Colonic mucosa (tissue), 4 donors: ENCODE data around the gene PRODH2. TPM values are rescaled to one million over a fixed set of nuclear protein-coding genes. Genes with fewer than 3 reads are reported as not detected.

Experiments
- DNase-seq: peaks from one replicate; pipeline ENCODE4 v3.0.0-alpha.2; 2020
- H3K27ac ChIP-seq: fragments of 200-600 bp; one replicate; pipeline ENCODE4 v1.8.0; 2021
- H3K27me3 ChIP-seq: fragments of 200-600 bp; one replicate; pipeline ENCODE4 v1.8.0; 2021
- H3K36me3 ChIP-seq: fragments of 200-600 bp; one replicate; pipeline ENCODE4 v1.8.0; 2021
- H3K4me1 ChIP-seq: fragments of 200-600 bp; one replicate; pipeline ENCODE4 v1.8.0; 2021; ENCODE audit warnings: mild to moderate bottlenecking
- H3K4me3 ChIP-seq: fragments of 200-600 bp; one replicate; pipeline ENCODE4 v1.8.0; 2021
- H3K9ac ChIP-seq, 2 donors: one replicate each; pipeline ENCODE4 v1.7.0; 2013; ENCODE audit warnings: control low read depth in 2 of 2, low read depth in 2 of 2, low read length in 2 of 2
- H3K9me3 ChIP-seq: fragments of 200-600 bp; one replicate; pipeline ENCODE4 v1.8.0; 2021
- CTCF ChIP-seq: fragments of 200-600 bp; IDR thresholded peaks from one replicate; pipeline ENCODE4 v1.8.0; 2022; ENCODE audit warnings: antibody characterized with exemption, mild to moderate bottlenecking
- intact Hi-C: fragments of 100-400 bp; cut with DNase I; formaldehyde crosslinking; loops from one replicate; pipeline ENCODE4 v1.14.1; 2022
- total RNA-seq, 2 donors: library from RNA; stranded (reverse); fragmentation: NEBNext Ultra II Directional in 1 of 2; extraction: Animal tissue kit (Norgen Biotek cat#: 25700) in 1 of 2; gene quantifications; one replicate each; pipeline ENCODE4 v1.2.1, GENCODE V29; 2021
- donor health status: healthy.
- donor health status: DM: no; HTN: no; CAD: no.
- donor health status: DM: no; HTN: no; CAD: no.

Gene PRODH2
- total RNA-seq, 2 donors from 2014 or later = not detected

- Histone ChIP-seq H3K36me3 (no peaks in the 10 kb centered on the region), H3K27me3 (no peaks in the 10 kb centered on the region)
These were observed 11.5 kb upstream of the PRODH2 start for GRCh38 chr19:35824150-35824549.

GRCh38 chr19:35822579-35822978 is 9.9 kb upstream of the PRODH2 start:
- Histone ChIP-seq H3K9me3 (no peaks in the 10 kb centered on the region), H3K9ac (no peak overlapping the region), H3K4me3 (no peak overlapping the region), H3K27me3 (no peaks in the 10 kb centered on the region), H3K27ac (no peak overlapping the region), H3K4me1 (no peaks in the 10 kb centered on the region), H3K36me3 (no peaks in the 10 kb centered on the region)
- DNase-seq = no peak
- intact Hi-C loops = no loop called here
- no peak for TF ChIP-seq CTCF

More at GRCh38 chr19:35824150-35824549, 11.5 kb upstream of the PRODH2 start:
- TF ChIP-seq CTCF = no peak
- Histone ChIP-seq H3K4me1 (no peaks in the 10 kb centered on the region), H3K4me3 (no peak overlapping the region), H3K27ac (no peak overlapping the region), H3K9ac (no peak overlapping the region), H3K9me3 (no peaks in the 10 kb centered on the region)
- intact Hi-C loops = no loop called here
- no peak for DNase-seq

- no peak for TF ChIP-seq CTCF
- H3K27me3 ChIP-seq = no peaks in the 10 kb centered on the region
- H3K27ac ChIP-seq = no peak overlapping the region
- H3K36me3 ChIP-seq = no peaks in the 10 kb centered on the region
- no peak for DNase-seq
- intact Hi-C loops = no loop called here
- no peak overlapping the region for H3K4me3 ChIP-seq
- H3K9ac ChIP-seq = no peak overlapping the region
- H3K4me1 ChIP-seq = no peaks in the 10 kb centered on the region
- H3K9me3 ChIP-seq = no peaks in the 10 kb centered on the region
These were observed 5.8 kb upstream of the PRODH2 start for GRCh38 chr19:35818445-35818844.

GRCh38 chr19:35816846-35817245 is 4.2 kb upstream of the PRODH2 start:
- DNase-seq = no peak
- H3K4me3 ChIP-seq = no peak overlapping the region
- H3K36me3 ChIP-seq = no peaks in the 10 kb centered on the region
- no peaks in the 10 kb centered on the region for H3K27me3 ChIP-seq
- no peak for TF ChIP-seq CTCF
- no peaks in the 10 kb centered on the region for H3K4me1 ChIP-seq
- H3K9ac ChIP-seq = no peak overlapping the region
- no peak overlapping the region for H3K27ac ChIP-seq
- no peaks in the 10 kb centered on the region for H3K9me3 ChIP-seq
- intact Hi-C loops = no loop called here

- H3K4me1 ChIP-seq = no peaks in the 10 kb centered on the region
- TF ChIP-seq CTCF = no peak
- no peaks in the 10 kb centered on the region for H3K36me3 ChIP-seq
- H3K9ac ChIP-seq = no peak overlapping the region
- intact Hi-C loops = no loop called here
- no peaks in the 10 kb centered on the region for H3K9me3 ChIP-seq
- no peak for DNase-seq
- H3K4me3 ChIP-seq = no peak overlapping the region
- H3K27ac ChIP-seq = no peak overlapping the region
- H3K27me3 ChIP-seq = no peaks in the 10 kb centered on the region
These were observed 3.6 kb upstream of the PRODH2 start for GRCh38 chr19:35816262-35816661.
